Measurements from ENCODE around the gene TMC1.
"Not testable (repeated sequence)": the region's sequence is repeated elsewhere in the genome, so short reads cannot be mapped to it uniquely, and the experiment has no call there.

The TMC1 gene

DNA sequence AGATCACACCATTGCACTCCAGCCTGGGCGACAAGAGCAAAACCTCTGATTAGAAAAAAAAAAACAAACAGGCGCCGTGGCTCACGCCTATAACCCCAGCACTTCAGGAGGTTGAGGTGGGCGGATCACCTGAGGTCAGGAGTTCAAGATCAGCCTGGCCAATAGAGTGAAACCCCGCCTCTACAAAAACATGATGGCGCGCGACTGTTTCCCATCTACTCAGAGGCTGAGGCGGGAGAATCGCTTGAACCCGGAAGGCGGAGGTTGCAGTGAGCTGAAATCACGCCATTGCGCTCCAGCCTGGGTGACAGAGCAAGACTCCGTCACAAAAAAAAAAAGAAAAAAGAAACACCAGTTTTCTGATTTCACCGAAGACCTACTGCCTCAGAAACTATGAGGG lies at the start of gene TMC1:
TSS of gene TMC1 (plus strand) at position 193 of the 400 bp plus-strand sequence. CDS start 127,041 bp downstream, outside the sequence.
- DNase-seq (ENCODE audit: low read depth in 3 of 3) = not testable (repeated sequence)

DNA sequence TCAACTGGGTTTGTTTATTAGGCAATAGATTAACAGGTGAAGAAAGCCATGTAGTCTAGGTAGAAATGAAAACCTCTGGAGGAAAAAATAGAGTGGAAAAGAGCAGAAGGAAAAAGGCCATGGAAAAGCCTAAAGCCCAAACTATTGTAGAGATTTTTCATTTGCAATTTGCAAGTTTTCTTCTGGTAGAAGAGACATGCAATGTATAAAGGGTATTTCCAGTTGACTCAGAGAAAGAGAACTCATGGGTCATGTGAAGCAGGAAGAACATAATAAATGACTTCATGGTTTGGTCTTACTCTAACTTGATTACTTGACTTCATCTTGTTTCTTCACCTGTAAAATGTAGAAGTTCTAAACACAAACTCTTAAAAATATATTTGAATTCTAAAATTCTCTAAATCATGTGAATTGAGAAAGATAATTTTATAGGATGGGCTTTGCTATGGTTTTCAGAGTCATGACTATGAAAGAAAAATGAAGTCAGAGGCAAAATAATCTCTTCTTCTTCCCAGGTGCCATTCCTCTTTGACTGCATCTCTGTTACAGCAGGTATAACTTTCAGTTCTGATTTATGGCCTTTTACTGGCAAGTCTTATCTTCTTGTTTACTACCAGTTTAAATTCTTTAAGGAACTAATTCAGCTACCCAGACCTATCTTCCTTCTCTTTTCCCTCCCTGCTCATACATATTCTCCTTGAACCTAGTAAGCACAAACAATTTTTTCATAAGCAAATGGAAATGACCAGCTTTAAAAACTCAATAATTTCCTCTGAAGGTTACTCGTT lies 47.7 kb upstream of the TMC1 start:
- no peak for DNase-seq (ENCODE audit: low read depth in 3 of 3)

DNA sequence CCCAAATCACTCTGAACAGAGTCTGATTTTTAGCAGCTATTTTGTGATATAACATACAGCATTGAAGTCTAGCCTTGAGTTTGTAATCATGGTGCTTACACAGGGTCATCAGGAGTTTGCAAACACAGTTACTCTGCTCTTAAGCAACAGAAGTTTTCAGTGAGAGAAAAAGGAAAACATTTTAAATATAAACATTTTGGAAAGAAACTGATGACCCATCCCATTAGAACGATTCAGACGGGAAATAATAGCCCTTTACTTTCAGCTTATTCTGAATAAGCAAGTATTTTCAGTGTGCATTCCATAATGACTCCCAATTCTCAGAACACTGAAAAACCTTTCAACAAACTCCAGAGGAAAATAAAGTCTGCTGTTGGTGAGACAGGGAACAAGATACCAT lies 46.7 kb upstream of the TMC1 start:
- DNase-seq (ENCODE audit: low read depth in 3 of 3) = no peak

DNA sequence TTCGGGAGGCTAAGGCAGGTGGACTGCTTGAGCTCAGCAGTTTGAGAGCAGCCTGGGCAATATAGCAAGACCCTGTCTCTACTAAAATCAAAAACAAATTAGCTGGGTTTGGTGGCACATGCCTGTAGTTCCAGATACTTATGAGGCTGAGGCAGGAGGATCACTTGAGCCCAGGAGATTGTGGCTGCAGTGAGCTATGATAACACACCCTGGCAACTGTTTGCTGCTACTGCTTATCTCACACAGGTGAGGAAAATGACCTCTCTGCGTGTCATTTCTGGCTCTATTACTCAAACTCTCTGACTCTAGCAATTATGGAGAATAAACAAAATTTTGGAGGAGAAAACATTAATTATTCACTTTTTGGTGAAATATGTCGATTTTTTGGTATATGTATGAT lies 45.3 kb upstream of the TMC1 start:
- DNase-seq (ENCODE audit: low read depth in 3 of 3) = no peak

DNA sequence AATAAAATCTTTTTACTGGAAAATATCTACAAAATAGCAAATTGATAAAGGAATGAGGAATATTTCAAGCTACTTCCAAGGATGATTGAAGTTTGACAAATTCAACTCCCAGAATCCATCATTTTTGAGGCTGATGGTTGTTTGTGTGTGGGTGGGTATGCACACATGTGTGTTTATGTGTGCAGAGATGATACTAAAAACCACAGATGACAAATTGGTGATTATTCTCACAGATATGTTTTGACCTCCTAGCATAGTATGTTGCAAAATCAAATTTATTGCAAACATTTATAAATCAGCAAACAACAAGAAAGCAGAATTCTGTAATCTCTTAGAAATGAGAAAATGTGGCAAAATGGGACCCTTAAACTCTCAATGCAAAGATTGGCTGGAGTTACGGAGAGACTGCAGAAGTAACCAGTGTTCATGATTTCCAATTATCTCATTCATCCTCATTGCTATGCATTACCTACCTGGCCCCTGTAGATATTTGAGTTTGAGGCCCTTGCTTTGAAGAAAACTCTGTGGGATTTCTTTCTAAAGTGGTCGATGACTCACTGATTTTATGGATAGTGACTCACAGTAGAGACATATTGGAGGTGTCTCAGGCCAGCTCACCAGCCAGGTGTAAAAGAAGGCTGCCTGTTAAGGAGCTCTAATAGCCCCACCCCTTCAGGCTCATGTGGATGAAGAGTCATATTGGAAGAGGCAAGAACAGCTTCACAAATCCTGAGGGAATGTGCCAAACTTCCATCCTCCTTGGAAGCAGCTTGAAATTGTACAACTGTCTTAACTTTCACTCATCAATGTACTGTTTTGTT lies 44.6 kb upstream of the TMC1 start:
- DNase-seq (ENCODE audit: low read depth in 3 of 3) = peak in 2 of 3 donors; percentile 23 to 25

DNA sequence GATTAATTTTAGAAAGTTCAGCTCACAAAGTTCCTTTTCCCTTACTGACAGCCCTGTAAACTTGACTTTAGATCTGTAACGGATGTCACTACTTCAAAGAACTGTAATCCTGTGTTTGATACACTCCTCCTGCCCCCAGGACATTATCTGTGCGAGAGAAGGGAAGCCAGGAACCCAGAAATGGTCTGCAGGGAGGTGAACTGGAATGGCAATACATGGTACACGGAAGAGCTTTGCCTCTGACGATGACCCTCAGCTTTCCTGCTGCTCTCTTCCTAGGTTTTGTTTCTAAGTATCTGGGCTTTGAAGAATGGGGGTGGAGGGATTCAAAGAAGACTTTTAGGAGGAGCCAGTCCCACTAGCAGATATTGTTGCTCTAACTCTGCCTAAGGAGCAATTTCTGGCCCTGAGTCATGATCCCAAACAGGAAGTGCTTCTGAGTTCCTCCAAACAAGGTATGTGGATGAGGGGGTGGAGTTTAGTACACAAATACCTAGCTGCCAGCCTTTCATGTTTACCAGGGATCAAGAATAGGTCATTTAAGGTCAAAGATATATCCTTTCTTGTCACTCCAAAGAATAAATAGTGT lies 43.4 kb upstream of the TMC1 start:
- DNase-seq (ENCODE audit: low read depth in 3 of 3) = no peak

DNA sequence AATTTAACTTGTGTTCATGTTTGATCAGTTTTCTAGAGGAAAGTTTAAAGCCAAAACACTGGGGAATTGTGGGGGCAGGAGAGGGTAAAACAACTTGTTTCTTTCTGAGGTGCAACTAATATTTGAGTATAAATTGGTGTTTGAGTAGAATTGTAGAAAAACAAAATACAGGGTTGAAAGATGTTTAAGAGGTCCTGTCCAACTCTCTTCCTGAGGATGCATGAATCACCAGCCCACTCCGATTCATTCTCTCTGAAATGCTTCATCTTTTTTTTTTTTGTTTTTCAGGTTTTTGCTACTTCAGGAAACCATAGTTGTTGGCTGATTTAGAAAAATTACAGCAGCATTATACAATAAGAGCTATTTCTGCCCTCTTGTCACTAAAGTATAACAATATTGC lies 42.4 kb upstream of the TMC1 start:
- no peak for DNase-seq (ENCODE audit: low read depth in 3 of 3)

DNA sequence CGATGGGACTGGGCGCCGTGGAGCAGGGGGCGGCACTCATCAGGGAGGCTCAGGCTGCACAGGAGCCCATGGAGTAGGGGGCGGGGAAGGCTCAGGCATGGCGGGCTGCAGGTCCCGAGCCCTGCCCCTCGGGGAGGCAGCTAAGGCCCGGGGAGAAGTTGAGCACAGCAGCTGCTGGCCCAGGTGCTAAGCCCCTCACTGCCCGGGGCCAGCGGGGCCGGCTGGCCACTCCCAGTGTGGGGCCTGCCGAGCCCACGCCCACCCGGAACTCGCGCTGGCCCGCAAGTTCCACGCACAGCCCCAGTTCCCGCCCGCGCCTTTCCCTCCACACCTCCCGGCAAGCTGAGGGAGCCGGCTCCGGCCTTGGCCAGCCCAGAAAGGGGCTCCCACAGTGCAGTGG lies 41.1 kb upstream of the TMC1 start:
- not testable (repeated sequence) for DNase-seq (ENCODE audit: low read depth in 3 of 3)

DNA sequence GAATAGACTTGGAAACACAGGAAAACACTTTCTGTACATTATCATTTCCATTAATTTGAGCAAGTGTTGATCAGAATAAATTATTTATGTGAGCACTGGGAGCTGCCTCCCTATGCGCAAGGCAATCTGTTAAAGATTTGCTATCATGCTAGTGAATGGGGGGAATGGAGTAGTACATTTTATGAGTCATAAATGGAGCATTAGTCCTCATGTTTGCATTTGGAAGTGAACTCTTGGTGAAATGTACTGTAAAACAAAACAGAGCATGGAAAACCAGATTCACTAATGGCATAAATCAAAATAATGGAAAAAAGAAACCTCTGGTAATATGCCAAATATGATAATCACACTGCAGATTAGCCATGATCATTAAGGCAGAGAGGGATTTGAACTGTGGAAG lies 40.5 kb upstream of the TMC1 start:
- DNase-seq (ENCODE audit: low read depth in 3 of 3) = no peak

DNA sequence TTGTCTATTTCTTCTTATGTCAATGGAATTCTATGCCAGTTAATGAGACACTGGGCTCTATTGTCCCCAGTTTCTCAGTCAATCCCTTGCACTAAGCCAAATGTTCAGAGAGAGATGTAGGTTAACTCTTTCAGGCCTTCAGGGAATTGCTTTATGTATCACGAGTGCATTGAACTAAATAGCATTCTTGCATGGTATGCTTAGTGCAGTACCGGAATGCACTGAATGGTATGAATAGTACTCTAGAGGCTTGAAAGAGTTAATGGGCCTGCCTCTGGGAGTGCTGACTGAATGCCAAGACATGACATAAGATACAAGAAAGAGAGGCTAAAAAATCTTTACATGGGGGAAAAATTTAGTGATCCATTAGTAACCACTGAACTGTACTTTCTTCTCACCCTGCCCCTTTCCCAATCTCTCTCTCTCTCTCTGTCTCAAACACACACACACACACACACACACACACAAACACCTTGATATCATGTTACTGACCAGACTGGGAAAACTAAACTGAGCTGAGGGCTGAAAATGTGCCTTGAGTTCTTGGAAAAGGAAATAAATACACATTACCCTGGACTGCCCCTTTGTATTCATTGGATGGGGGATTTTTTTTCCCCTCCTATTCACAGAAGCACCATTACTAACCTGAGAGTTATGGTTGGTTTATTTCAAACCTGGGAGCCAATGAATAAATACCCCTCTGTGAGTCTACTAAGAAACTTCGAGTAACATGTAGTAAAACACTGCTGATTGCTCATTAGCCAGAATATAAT lies 35.4 kb upstream of the TMC1 start:
- DNase-seq (ENCODE audit: low read depth in 3 of 3) = no peak

DNA sequence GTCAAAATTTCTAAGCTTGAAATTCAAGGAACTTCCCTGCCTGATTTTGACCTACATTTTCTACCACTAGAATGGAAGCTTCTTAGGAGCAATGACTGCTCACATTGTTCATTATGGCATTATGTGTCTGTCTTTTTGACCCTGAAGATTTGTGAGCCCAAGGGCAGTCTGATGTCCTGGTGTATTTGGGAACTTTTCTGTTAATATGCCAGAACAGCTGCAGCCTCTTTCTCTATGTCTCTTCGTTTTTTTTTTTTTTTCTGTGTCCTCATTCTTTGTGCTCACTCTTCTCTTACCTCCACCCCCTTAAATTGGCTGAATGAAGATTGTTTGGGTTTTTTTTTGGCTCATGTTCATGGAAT lies 34.8 kb upstream of the TMC1 start:
- no peak for DNase-seq (ENCODE audit: low read depth in 3 of 3)

DNA sequence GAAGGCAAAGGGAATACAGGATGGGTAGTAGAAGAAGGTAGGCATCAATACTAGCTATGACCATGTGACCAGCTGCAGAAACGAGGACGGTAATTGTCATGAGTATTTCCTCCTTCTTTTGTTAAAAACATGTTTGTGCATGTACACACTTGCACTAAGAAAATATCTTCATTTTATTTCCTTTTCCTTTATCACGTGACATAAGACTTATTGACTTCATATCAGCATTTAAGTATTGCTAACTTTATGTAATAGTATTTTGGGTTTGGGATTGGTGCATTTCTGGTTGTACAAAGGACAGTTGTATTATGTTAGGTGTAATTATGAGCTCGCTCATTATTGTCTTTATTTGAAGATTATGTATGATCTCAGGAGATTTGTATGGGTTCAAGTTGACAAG lies 33.7 kb upstream of the TMC1 start:
- DNase-seq (ENCODE audit: low read depth in 3 of 3) = not testable (repeated sequence)

DNA sequence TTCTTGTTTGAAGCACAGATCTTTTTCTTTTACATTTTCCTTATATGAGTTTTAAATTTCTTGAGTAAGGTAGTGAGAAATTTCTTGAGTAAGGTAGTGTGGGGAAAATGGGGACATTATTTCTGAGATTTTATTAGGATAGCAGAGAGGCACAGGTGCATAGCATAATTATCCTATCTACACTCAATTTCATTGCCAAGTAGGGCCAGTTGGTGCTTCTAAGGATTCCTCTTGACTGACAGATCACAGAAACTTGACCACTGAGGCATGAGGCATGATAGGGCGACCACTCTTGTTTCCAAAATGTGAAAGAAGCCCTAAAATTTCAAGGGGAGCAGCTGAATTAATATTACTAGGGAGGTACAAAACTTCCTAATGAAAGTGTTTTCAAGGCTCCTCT lies 31.4 kb upstream of the TMC1 start:
- no peak for DNase-seq (ENCODE audit: low read depth in 3 of 3)

DNA sequence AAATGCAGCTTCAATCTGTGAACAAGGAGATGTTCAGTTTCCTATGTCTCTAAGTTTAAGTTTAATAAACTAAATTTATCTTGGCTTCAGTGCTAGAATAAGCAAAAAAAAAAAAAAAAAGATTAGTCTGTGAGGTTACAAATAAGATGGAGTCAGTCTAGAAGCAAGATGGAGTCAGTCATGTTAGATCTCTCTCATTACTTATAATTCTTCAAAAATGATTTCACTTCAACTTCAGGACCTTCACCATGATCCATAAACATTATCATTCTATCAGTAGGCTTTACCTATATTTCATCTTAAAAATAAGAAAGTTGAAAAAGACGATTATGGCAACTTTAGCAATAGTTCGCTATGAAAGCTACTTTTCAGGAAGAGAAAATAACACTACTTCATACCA lies 30.2 kb upstream of the TMC1 start:
- no peak for DNase-seq (ENCODE audit: low read depth in 3 of 3)

DNA sequence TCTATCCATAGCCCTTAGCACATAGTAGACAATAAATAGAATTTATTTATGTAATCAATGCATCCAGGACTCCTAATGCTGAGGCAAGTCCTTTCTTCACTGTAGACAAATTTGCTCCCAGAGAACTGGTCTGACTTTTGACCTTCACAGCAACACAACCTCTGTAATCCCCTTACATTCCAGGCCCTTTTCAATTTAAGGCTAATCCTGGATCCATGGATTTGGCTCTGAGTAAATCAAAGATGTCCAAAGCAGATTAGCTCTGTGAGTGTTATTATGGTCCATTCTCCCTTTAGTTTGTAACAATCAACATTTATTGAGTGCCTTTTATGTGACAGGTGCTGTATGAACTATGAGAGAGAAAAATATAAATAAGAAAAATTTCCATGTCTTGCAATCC lies 27.4 kb upstream of the TMC1 start:
- DNase-seq (ENCODE audit: low read depth in 3 of 3) = no peak

DNA sequence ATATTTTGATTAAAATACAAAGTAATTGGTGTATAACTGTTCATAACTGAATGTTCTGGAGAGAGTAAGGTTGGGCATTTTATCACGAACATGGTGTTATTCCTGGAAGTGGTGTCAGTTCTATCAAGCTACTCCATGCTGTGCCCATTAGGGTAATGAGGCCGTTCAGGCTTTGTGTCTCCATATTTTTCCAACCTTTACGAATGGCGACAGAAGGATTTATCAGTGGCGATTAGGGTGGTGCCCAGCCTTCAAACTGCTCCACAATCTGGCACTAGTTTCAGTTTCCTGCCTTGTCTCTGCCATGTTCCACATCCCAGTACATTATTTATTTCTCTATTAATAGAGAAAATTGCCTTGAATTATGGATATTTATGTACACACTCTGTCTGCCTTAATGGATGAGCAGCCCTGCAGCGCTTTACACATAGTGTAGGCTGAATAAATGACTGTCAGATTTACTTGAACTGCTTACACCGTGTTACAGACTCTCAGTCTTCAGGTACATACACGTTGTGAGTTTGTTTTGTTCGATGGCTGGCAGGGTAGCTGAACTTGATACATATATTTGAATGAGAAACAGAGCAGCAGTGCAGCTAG lies 23.9 kb upstream of the TMC1 start:
- no peak for DNase-seq (ENCODE audit: low read depth in 3 of 3)

DNA sequence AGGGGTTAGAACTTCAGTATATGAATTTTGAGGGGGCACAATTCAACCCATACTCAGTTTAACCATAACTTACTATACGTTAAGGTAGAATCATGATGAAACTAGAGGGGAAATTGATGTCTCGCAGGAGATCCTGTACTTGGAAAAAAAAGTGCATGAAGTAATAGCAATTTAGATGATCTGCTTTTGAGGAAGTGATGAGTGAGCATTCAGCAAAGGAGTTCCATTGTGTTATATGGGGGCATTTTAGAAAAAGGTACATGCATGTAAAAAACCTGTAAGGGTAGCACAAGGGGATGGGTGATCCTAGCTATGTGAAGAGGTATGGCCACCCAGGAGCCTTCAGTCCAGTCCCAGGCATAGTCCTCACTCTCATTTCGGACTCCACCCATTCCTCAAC lies 14.8 kb upstream of the TMC1 start:
- no peak for DNase-seq (ENCODE audit: low read depth in 3 of 3)

DNA sequence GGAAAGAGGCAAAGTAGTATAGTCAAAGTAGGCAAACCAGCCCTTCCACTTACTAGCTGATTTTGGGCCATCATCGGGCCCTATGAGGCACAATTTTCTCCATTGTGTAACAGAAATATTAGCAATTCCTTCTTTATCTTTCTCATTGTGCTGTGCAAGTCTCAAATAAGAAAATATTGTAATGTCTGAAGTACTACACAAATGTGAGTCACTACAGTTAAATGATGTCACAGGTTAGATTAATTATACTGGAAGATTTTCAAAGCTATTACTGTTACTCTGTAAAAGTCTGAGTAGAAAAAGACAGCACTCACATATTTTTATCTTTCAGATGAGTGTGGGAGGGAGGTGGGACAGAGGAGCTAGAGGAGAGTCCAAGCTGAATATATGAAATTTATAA lies 12.4 kb upstream of the TMC1 start:
- no peak for DNase-seq (ENCODE audit: low read depth in 3 of 3)

DNA sequence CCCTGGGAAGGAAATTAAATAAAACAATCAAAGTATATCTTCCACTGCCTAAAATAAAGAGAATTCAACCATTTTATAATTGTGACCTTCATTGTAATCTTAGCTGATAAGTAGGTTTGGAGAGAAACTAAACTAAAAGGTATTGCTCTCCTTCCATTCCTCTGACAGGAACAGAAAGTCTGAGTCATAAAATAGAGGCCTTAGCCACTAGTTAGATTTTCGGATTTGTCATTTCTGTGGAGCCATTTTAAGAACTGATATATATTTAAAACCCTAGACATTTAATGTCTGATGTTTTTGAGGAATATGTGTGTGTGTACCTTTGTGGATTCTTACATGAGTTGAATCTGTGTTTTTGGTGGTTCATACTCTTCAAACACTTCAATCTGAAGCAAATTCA lies 11.8 kb upstream of the TMC1 start:
- no peak for DNase-seq (ENCODE audit: low read depth in 3 of 3)

DNA sequence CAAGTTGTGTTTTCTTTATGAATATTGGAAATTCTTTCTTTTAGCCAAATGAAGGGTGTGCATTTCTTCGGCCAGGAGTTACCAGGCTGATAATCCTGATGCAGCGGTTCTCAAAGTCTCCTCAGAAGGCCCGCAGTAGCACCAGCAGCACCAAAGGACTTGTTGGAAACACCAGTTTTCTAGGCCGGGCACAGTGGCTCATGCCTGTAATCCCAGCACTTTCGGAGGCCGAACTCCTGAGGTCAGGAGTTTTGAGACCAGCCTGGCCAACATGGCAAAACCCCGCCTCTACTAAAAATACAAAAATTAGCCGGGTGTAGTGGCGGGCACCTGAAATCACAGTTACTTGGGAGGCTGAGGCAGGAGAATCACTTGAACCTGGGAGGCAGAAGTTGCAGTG lies 397 bp upstream of the TMC1 start:
- not testable (repeated sequence) for DNase-seq (ENCODE audit: low read depth in 3 of 3)

DNA sequence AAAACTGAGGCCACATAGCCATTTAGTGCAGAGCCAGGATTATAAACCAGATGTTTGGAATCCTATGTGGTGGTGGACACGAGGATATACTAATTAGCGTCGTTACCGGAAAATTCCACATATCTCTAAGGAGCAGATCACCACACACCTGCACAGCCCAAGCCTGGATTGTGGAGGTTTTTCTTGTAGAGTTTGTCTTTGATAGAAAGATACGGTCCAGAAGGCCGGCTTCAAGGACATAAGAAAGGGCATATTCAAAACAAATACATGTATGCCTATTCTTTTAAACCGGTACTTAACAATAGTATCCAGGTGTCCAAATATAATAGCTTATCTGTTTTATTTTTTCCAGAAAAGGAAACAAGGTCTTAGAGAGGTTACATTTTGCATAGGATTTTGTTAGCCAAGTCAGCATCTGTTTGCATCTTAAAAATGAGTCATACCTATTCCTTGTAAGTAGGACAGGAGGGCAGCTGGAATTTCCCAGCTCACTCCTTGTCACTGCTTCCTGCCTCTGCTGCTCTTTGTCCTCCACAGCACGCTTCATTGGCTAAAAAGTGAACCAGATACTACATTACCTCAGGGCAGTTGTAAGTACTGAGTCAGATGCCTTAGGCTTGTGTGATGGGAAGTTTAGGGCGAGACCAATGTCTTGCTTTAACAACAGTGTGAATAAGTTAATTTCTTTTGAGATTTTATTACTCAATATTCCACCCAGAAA lies 3.6 kb downstream of the TMC1 start:
- DNase-seq (ENCODE audit: low read depth in 3 of 3) = peak in 2 of 3 donors; percentile 28 to 29
